H1 (cell line): ENCODE data around the gene SPECC1.
"Not testable (repeated sequence)": the region's sequence is repeated elsewhere in the genome, so short reads cannot be mapped to it uniquely, and the experiment has no call there.

Experiments
- BCL11A ChIP-seq, 2 experiments: IDR thresholded peaks; one replicate each; pipeline ENCODE4 v1.6.1; 2011; ENCODE audit warnings: low read depth in 2 of 2, low read length in 2 of 2, mild to moderate bottlenecking in 2 of 2
- CHD2 ChIP-seq: IDR thresholded peaks from 2 replicates; pipeline ENCODE4 v1.6.1; 2012; ENCODE audit warnings: low read length, improper control_type of control experiment
- CTCF ChIP-seq, 3 experiments: IDR thresholded peaks; 1 replicate in 2 of 3; 2 replicates in 1 of 3; pipeline versions ENCODE4 v1.5.1 to v1.6.1; 2011; ENCODE audit warnings: low read length in 3 of 3, mild to moderate bottlenecking in 3 of 3, inconsistent platforms in 2 of 3, low read depth in 1 of 3, moderate library complexity in 1 of 3; ENCODE audit not compliant: insufficient read depth in 1 of 3; ENCODE audit errors: control extremely low read depth in 1 of 3
- GABPA ChIP-seq: IDR thresholded peaks from 2 replicates; pipeline ENCODE4 v1.6.1; 2011; ENCODE audit warnings: mild to moderate bottlenecking, low read length, moderate library complexity, borderline replicate concordance; ENCODE audit not compliant: insufficient read depth
- MAFK ChIP-seq: IDR thresholded peaks from 2 replicates; pipeline ENCODE4 v1.6.1; 2012; ENCODE audit warnings: low read depth, mild to moderate bottlenecking, improper control_type of control experiment, low read length
- POLR2A ChIP-seq, 2 experiments: IDR thresholded peaks; 1 replicate in 1 of 2; 2 replicates in 1 of 2; pipeline ENCODE4 v1.6.1; 2011; ENCODE audit warnings: low read depth in 2 of 2, low read length in 2 of 2, mild to moderate bottlenecking in 2 of 2; ENCODE audit errors: control extremely low read depth in 1 of 2
- POLR2AphosphoS5 ChIP-seq: IDR thresholded peaks from 2 replicates; pipeline ENCODE4 v1.6.1; 2011; ENCODE audit warnings: low read depth, low read length
- SIX5 ChIP-seq: IDR thresholded peaks from 2 replicates; pipeline ENCODE4 v1.6.1; 2011; ENCODE audit warnings: mild to moderate bottlenecking, low read depth, low read length
- SP1 ChIP-seq: IDR thresholded peaks from 2 replicates; pipeline ENCODE4 v1.6.1; 2011; ENCODE audit warnings: low read depth, low read length
- SP2 ChIP-seq: IDR thresholded peaks from 2 replicates; pipeline ENCODE4 v1.6.1; 2012; ENCODE audit warnings: mild to moderate bottlenecking, low read length, inconsistent platforms
- TEAD4 ChIP-seq: IDR thresholded peaks from 2 replicates; pipeline ENCODE4 v1.6.1; 2012; ENCODE audit warnings: low read depth, low read length, inconsistent platforms, mixed read lengths
- TF ChIP-seq, protein P1 (sequence below): IDR thresholded peaks from 2 replicates; pipeline ENCODE4 v1.6.1; 2012; ENCODE audit warnings: low read length, inconsistent platforms
- TF ChIP-seq, protein P2 (sequence below): IDR thresholded peaks from 2 replicates; pipeline ENCODE4 v1.6.1; 2011; ENCODE audit warnings: low read depth, mild to moderate bottlenecking, low read length; ENCODE audit not compliant: insufficient read depth
- TF ChIP-seq, protein P3 (sequence below): IDR thresholded peaks from 2 replicates; pipeline ENCODE4 v1.6.1; 2012; ENCODE audit warnings: inconsistent platforms

DNA sequence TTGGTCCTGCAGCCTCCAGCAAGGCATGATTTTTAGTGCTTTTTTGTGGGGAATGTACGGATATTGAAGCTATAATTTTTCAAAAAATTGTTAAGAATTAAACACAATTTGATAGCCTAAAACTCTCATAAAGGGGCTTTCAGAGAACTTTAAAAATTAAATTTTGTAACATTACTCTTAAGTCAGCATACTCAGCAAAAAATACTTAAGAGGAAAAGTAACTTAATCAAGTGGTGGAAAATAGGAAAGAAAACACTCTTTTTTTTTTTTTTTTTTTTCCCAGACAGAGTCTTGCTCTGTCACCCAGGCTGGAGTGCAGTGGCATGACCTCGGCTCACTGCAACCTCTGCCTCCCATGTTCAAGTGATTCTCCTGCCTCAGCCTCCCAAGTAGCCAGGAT is 46.2 kb upstream of the SPECC1 start:
- TF ChIP-seq SIX5; SP1; CHD2; SP2; POLR2AphosphoS5; CTCF (IDR thresholded peaks at IDR 0.05; ENCODE audit: control extremely low read depth in 1 of 3, insufficient read depth in 1 of 3, low read depth in 1 of 3, low read length in 3 of 3); POLR2A (IDR thresholded peaks at IDR 0.05; ENCODE audit: control extremely low read depth in 1 of 2, low read depth in 2 of 2, low read length in 2 of 2); GABPA; BCL11A (IDR thresholded peaks at IDR 0.05; ENCODE audit: low read depth in 2 of 2, low read length in 2 of 2); MAFK; TEAD4: not testable (repeated sequence)
- TF ChIP-seq, protein P1, sequence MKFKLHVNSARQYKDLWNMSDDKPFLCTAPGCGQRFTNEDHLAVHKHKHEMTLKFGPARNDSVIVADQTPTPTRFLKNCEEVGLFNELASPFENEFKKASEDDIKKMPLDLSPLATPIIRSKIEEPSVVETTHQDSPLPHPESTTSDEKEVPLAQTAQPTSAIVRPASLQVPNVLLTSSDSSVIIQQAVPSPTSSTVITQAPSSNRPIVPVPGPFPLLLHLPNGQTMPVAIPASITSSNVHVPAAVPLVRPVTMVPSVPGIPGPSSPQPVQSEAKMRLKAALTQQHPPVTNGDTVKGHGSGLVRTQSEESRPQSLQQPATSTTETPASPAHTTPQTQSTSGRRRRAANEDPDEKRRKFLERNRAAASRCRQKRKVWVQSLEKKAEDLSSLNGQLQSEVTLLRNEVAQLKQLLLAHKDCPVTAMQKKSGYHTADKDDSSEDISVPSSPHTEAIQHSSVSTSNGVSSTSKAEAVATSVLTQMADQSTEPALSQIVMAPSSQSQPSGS = not testable (repeated sequence)
- TF ChIP-seq, protein P2, sequence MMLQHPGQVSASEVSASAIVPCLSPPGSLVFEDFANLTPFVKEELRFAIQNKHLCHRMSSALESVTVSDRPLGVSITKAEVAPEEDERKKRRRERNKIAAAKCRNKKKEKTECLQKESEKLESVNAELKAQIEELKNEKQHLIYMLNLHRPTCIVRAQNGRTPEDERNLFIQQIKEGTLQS = not testable (repeated sequence)
- TF ChIP-seq, protein P3, sequence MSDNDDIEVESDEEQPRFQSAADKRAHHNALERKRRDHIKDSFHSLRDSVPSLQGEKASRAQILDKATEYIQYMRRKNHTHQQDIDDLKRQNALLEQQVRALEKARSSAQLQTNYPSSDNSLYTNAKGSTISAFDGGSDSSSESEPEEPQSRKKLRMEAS = not testable (repeated sequence)
